HFFc6 (cell line): ENCODE data around the gene LHCGR. TPM values are rescaled to one million over a fixed set of nuclear protein-coding genes. Genes with fewer than 3 reads are reported as not detected.
"Not testable (repeated sequence)": the region's sequence is repeated elsewhere in the genome, so short reads cannot be mapped to it uniquely, and the experiment has no call there.

Experiments
- DNase-seq: peaks from one replicate; pipeline ENCODE4 v3.0.0-alpha.2; 2018
- H3K27ac Mint-ChIP-seq: 2 replicates; pipeline ENCODE4 v1.8.0; 2020; ENCODE audit warnings: mild to moderate bottlenecking, mixed read lengths
- H3K27me3 Mint-ChIP-seq: 2 replicates; pipeline ENCODE4 v1.8.0; 2021; ENCODE audit warnings: mild to moderate bottlenecking, moderate library complexity, mixed read lengths; ENCODE audit not compliant: insufficient read depth
- H3K36me3 Mint-ChIP-seq: 2 replicates; pipeline ENCODE4 v1.8.0; 2021; ENCODE audit warnings: low read depth, mixed read lengths
- H3K4me1 Mint-ChIP-seq: 2 replicates; pipeline ENCODE4 v1.8.0; 2020; ENCODE audit warnings: low read depth, mixed read lengths
- H3K4me3 Mint-ChIP-seq: 2 replicates; pipeline ENCODE4 v1.8.0; 2020; ENCODE audit warnings: mild to moderate bottlenecking, moderate library complexity, mixed read lengths
- H3K9me3 Mint-ChIP-seq: 2 replicates; pipeline ENCODE4 v1.8.0; 2020; ENCODE audit warnings: mild to moderate bottlenecking, mixed read lengths
- total RNA-seq, 6 experiments: library from RNA; stranded (reverse); fragmentation: NEBNext Ultra II Directional; extraction: Animal tissue kit (Norgen Biotek cat#: 25700); gene quantifications; 2 replicates in 1 of 6; 3 replicates in 5 of 6; pipeline ENCODE4 v1.2.3, GENCODE V29; 2021
- TF ChIP-seq, protein P1 (sequence below): fragments of 200-600 bp; sonication (generic); IDR thresholded peaks from 2 replicates; pipeline ENCODE4 v1.5.0; 2021; ENCODE audit warnings: antibody characterized with exemption, mild to moderate bottlenecking

The LHCGR gene
- total RNA-seq, 6 experiments from 2014 or later, result not detected

DNA sequence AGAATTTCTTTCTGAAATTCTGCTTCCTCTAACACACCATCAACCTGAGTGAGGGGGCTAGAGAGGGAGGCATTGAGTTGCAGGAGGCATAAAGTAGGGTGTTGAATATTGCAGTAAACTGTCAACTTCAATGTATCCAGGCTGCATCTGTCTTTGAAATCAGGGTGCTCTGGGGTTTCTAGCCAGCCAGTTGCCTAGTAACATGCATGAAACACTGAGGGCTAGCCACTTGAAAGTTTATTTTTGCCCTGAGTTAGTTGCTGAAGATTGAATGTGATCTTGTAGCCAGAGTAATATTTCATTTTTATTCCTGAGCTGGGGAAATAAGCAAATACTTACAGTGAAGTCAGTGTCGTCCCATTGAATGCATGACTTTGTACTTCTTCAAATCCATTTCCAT lies 41.9 kb downstream of the LHCGR start:
- Mint-ChIP-seq H3K36me3 (no peaks in the 10 kb centered on the region; the same call in 1 of the 2 replicates), H3K9me3 (peaks cover 29% of the 10 kb centered on the region), H3K27me3 (no peaks in the 10 kb centered on the region; the same call in none of the 2 replicates), H3K4me1 (no peaks in the 10 kb centered on the region), H3K4me3 (no peak overlapping the region), H3K27ac (no peak overlapping the region)
- TF ChIP-seq, protein P1, sequence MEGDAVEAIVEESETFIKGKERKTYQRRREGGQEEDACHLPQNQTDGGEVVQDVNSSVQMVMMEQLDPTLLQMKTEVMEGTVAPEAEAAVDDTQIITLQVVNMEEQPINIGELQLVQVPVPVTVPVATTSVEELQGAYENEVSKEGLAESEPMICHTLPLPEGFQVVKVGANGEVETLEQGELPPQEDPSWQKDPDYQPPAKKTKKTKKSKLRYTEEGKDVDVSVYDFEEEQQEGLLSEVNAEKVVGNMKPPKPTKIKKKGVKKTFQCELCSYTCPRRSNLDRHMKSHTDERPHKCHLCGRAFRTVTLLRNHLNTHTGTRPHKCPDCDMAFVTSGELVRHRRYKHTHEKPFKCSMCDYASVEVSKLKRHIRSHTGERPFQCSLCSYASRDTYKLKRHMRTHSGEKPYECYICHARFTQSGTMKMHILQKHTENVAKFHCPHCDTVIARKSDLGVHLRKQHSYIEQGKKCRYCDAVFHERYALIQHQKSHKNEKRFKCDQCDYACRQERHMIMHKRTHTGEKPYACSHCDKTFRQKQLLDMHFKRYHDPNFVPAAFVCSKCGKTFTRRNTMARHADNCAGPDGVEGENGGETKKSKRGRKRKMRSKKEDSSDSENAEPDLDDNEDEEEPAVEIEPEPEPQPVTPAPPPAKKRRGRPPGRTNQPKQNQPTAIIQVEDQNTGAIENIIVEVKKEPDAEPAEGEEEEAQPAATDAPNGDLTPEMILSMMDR, result no peak
- DNase-seq, result no peak

DNA sequence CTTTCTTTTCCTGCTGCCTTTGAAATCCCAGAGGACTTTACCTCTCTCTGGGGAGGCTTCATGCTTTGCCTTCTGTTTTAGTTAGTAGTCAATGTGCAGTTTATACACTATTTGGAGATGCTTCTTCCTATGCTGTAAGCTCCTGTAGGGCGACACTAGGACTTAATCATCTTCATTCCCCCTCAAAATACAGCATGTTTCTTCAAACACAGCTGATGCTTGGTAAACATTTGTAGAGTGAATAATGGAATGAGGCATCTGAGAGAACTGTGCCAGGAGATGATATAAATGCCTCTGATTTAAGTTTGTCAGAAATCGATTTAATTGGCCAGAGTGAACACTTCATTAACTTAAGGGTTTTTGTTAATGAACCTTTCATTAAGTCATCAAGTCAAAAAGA lies 43.4 kb downstream of the LHCGR start:
- H3K4me1 Mint-ChIP-seq, result no peaks in the 10 kb centered on the region
- H3K27ac Mint-ChIP-seq, result no peak overlapping the region
- no peaks in the 10 kb centered on the region; the same call in none of the 2 replicates for H3K27me3 Mint-ChIP-seq
- TF ChIP-seq, protein P1, result no peak
- no peak for DNase-seq
- no peak overlapping the region for H3K4me3 Mint-ChIP-seq
- H3K9me3 Mint-ChIP-seq, result peaks cover 35% of the 10 kb centered on the region
- no peaks in the 10 kb centered on the region; the same call in 1 of the 2 replicates for H3K36me3 Mint-ChIP-seq

DNA sequence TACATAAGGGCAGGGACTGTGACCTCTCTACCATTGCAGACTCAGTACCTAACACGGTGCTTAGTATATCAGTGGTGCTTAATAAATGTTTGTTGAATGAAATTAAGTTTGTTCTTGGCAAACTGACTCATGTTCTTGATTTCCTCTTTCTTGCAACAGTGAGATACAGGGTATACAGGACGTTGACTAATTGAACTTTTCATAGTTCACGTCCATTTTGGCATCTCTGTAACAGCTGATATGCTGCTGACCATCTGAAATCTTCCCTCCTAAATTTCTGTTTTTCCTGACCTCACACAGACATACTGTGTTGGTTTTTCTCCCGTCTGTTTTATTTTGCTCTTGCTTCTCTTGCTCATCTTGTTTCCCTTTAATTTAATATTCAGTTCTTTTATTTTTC lies 44.2 kb downstream of the LHCGR start:
- H3K36me3 Mint-ChIP-seq, result no peaks in the 10 kb centered on the region; the same call in 1 of the 2 replicates
- no peak overlapping the region for H3K4me3 Mint-ChIP-seq
- DNase-seq, result no peak
- TF ChIP-seq, protein P1, result no peak
- no peak overlapping the region for H3K27ac Mint-ChIP-seq
- peaks cover 39% of the 10 kb centered on the region for H3K9me3 Mint-ChIP-seq
- no peaks in the 10 kb centered on the region for H3K4me1 Mint-ChIP-seq
- H3K27me3 Mint-ChIP-seq, result no peaks in the 10 kb centered on the region; the same call in none of the 2 replicates

DNA sequence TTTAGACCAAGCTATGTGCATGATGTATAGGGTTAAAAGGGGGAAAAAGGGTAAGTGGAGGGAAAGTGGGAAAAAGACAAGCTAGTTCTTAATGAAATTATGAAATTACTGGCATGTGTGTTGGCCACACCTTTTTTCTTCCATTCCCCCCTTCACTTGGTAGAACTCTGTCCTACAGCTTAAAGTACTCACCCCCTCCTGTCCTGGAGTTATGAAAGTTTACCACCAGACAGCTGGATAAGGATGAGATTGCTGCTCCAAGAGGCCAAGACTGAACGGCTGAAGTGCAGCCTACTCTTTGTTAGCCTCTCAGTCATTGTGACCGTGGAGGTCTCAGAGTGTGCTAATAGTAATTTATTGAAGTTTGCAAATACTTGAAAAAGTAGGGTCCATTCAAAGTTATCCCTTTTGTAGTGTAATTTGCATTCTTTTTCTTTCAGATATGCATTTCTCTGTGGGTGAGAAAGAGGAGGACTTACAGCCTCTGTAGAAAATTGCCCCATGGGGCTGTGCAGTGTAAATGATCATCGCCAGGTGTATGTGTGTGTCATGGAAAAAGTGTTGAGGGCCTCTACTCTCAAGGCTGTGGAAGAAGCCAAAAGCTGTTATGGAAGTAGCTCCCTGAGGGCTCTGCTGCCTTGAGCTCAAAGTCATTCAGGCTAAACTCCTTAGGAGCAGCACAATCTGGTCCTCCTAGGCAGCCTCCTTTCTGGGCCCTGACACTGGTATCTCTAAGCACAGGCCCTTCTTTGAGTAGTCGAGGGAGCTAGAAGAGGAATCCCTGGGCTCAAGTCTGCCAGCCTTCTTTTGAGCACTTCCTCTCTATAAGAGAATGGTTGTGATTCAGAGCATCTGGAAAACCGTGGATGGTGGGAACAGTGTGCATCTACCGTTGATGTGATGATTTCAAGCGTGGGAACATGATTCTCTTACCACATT lies 46.2 kb downstream of the LHCGR start:
- no peak overlapping the region for H3K4me3 Mint-ChIP-seq
- no peaks in the 10 kb centered on the region; the same call in 1 of the 2 replicates for H3K27me3 Mint-ChIP-seq
- peaks cover 41% of the 10 kb centered on the region for H3K9me3 Mint-ChIP-seq
- no peak overlapping the region for H3K27ac Mint-ChIP-seq
- H3K4me1 Mint-ChIP-seq, result no peaks in the 10 kb centered on the region
- TF ChIP-seq, protein P1, result no peak
- no peak for DNase-seq
- no peaks in the 10 kb centered on the region; the same call in 1 of the 2 replicates for H3K36me3 Mint-ChIP-seq

DNA sequence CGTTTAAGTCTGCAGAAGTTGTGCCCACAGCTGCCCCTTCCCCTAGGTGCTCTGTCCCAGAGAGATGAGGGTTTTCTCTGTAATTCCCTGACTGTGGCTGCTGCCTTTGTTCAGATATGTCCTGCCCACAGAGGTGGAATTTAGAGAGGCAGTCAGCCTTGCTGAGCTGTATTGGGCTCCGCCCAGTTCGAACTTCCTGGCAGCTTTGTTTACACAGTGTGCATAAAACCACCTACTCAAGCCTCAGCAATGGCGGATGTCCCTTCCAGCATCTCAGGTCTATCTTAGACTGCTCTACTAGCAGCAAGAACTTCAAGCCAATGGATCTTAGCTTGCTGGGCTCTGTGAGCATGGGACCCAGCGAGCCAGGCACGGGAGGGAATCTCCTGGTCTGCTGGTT lies 48.1 kb downstream of the LHCGR start:
- no peak for DNase-seq
- TF ChIP-seq, protein P1, result no peak
- no peak overlapping the region for H3K4me3 Mint-ChIP-seq
- H3K36me3 Mint-ChIP-seq, result no peaks in the 10 kb centered on the region; the same call in 1 of the 2 replicates
- no peaks in the 10 kb centered on the region; the same call in 1 of the 2 replicates for H3K27me3 Mint-ChIP-seq
- peaks cover 51% of the 10 kb centered on the region for H3K9me3 Mint-ChIP-seq
- no peak overlapping the region for H3K27ac Mint-ChIP-seq
- H3K4me1 Mint-ChIP-seq, result no peaks in the 10 kb centered on the region

DNA sequence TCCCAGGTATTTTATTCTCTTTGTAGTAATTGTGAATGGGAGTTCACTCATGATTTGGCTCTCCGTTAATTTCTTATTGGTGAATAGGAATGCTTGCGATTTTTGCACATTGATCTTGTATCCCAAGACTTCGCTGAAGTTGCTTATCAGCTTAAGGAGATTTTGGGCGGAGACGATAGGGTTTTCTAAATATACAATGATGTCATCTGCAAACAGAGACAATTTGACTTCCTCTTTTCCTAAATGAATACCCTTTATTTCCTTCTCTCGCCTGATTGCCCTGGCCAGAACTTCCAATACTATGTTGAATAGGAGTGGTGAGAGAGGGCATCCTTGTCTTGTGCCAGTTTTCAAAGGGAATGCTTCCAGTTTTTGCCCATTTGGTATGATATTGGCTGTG lies 51.9 kb downstream of the LHCGR start:
- not testable (repeated sequence) for H3K27me3 Mint-ChIP-seq, H3K4me3 Mint-ChIP-seq, H3K36me3 Mint-ChIP-seq, DNase-seq, H3K4me1 Mint-ChIP-seq, H3K27ac Mint-ChIP-seq
- peaks cover 28% of the 10 kb centered on the region for H3K9me3 Mint-ChIP-seq
